Spleen (tissue), 11 donors: ENCODE measurements around the gene MXRA7. TPM values are rescaled to one million over a fixed set of nuclear protein-coding genes. Genes with fewer than 3 reads are reported as not detected.
A peak's percentile ranks its signal among the peaks of the same experiment; 100 is the strongest.
"Not testable (repeated sequence)": the region's sequence is repeated elsewhere in the genome, so short reads cannot be mapped to it uniquely, and the experiment has no call there.

Experiments used
- DNase-seq: peaks from one replicate; pipeline ENCODE4 v3.0.0-alpha.2; 2020
- H3K27ac ChIP-seq, 8 donors: fragments of 200-600 bp; sonication (generic) in 7 of 8; 1 replicate in 4 of 8; 2 replicates in 4 of 8; pipeline versions ENCODE4 v1.5.0 to v1.8.0; 2016 to 2021; ENCODE audit warnings: inconsistent platforms in 4 of 8, mild to moderate bottlenecking in 4 of 8, moderate library complexity in 1 of 8
- H3K27me3 ChIP-seq, 7 donors: fragments of 200-600 bp; sonication (generic) in 6 of 7; replicated peaks in 1 of 7; 1 replicate in 4 of 7; 2 replicates in 3 of 7; pipeline versions ENCODE4 v1.5.0 to v1.8.0; 2016 to 2021; ENCODE audit warnings: inconsistent platforms in 3 of 7, mild to moderate bottlenecking in 1 of 7
- H3K36me3 ChIP-seq, 6 donors: fragments of 200-600 bp; sonication (generic) in 5 of 6; 1 replicate in 4 of 6; 2 replicates in 2 of 6; pipeline versions ENCODE4 v1.5.0 to v1.8.0; 2016 to 2021; ENCODE audit warnings: inconsistent platforms in 2 of 6
- H3K4me1 ChIP-seq, 6 donors: fragments of 200-600 bp; sonication (generic) in 5 of 6; 1 replicate in 3 of 6; 2 replicates in 3 of 6; pipeline versions ENCODE4 v1.5.0 to v1.8.0; 2016 to 2021; ENCODE audit warnings: inconsistent platforms in 3 of 6
- H3K4me3 ChIP-seq, 8 donors: fragments of 200-600 bp; sonication (generic) in 7 of 8; 1 replicate in 4 of 8; 2 replicates in 4 of 8; pipeline versions ENCODE4 v1.5.0 to v1.8.0; 2016 to 2021; ENCODE audit warnings: inconsistent platforms in 4 of 8, mild to moderate bottlenecking in 4 of 8, moderate library complexity in 2 of 8
- H3K9me3 ChIP-seq, 8 donors: fragments of 200-600 bp; sonication (generic) in 7 of 8; 1 replicate in 4 of 8; 2 replicates in 4 of 8; pipeline versions ENCODE4 v1.5.0 to v1.8.0; 2016 to 2021; ENCODE audit warnings: inconsistent platforms in 4 of 8
- POLR2A ChIP-seq, 3 donors: fragments of 450-650 bp; IDR thresholded peaks; one replicate each; pipeline ENCODE4 v1.5.1; 2017; ENCODE audit warnings: antibody characterized with exemption in 3 of 3, mild to moderate bottlenecking in 1 of 3
- POLR2AphosphoS5 ChIP-seq, 3 donors: sonication (generic); formaldehyde crosslinking; IDR thresholded peaks; one replicate each; pipeline ENCODE4 v1.5.1; 2017; ENCODE audit warnings: antibody characterized with exemption in 3 of 3
- WGBS, 5 donors: extraction: QIAGEN DNeasy Blood & Tissue Kit in 3 of 5; methylation state at CpG; one replicate each; pipeline versions ENCODE4 v1.1.5 to v1.1.7; 2013 to 2018; 5-methylcytosine and 5-hydroxymethylcytosine counted together
- intact Hi-C: fragments of 100-400 bp; cut with DNase I; formaldehyde crosslinking; loops from one replicate; pipeline ENCODE4 v1.15.0; 2023; ENCODE audit warnings: low total_unique reads
- polyA plus RNA-seq, 3 donors: library from polyadenylated mRNA; stranded (reverse); fragments of 200-250 nt; gene quantifications; one replicate each; pipeline ENCODE4 v1.2.1, GENCODE V29; 2013
- total RNA-seq, 7 donors: library from RNA; depleted of rRNA in 3 of 7; stranded (reverse); fragments of >200 nt in 3 of 7; fragmentation: NEBNext Ultra II Directional in 4 of 7; extraction: Animal tissue kit (Norgen Biotek cat#: 25700) in 4 of 7; gene quantifications; one replicate each; pipeline versions ENCODE4 v1.1.0 to v1.2.1, GENCODE V29; 2016 to 2021
- TF ChIP-seq, protein P1 (sequence below), 11 experiments: fragments of 200-600 bp in 7 of 11; fragments of 450-650 bp in 4 of 11; sonication (generic) in 4 of 11; IDR thresholded peaks in 8 of 11; conservative IDR thresholded peaks in 3 of 11; 1 replicate in 7 of 11; 2 replicates in 4 of 11; pipeline versions ENCODE4 v1.4.0 to v1.8.0; 2016 to 2021; ENCODE audit warnings: antibody characterized with exemption in 11 of 11, inconsistent platforms in 4 of 11, mild to moderate bottlenecking in 1 of 11
- donor health status: healthy with polysubstance abuse.
- donor health status: DM: no; HTN: no; CAD: no; lungs with moderate emphysema.
- donor health status: DM: no; HTN: no; CAD: no.
- donor health status: Bipolar disorder and iron deficiency.
- donor health status: healthy.
- donor health status: DM: no; HTN: no; CAD: no.
- donor health status: DM: yes; HTN: yes; CAD: no.

The MXRA7 gene
- total and polyA plus RNA-seq, 10 donors = 37.8 to 172 (median 117) TPM

DNA sequence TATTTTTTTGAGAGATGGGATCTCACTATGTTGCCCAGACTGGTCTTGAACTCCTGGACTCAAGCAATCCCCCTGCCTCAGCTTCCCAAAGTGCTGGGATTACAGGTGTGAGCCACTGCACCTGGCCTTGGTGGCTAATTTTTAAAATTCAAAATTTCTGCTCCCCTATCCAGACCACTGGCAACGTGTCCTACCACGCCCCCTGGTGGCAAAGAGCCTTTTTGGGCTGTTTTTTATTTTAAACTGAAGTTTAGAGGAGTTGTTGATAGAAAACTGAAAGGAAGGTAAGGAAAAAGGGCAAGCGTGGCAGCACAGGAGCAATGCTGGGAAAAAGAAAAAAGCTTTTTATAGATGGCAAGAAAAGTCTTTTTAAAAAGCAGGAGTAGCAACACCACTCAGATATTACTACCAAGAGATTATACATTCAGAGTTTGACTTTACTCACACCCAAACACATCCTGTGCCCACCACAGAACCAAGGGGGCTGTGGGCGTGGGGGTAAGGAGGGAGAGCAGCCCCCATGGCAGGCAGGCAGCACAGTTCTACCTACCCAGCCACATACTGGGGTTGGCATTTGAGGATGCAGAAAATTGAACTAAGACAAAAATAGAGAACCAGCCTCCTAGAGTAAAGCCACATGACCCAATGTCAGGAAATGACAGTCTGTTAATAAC is 4.2 kb upstream of the MXRA7 start:
- Histone ChIP-seq H3K27me3 (peaks cover 0 to 4% (median 0%) of the 10 kb centered on the region in 7 donors), H3K36me3 (peaks cover 0 to 75% (median 52%) of the 10 kb centered on the region in 6 donors), H3K4me3 (peak overlapping the region in 1 of 8 donors; percentile 56), H3K27ac (peak overlapping the region in 7 of 8 donors; percentile 72 to 92 (median 87)), H3K4me1 (peaks cover 17 to 84% (median 47%) of the 10 kb centered on the region in 6 donors), H3K9me3 (no peaks in the 10 kb centered on the region)
- peak; percentile 89 for DNase-seq
- TF ChIP-seq POLR2AphosphoS5 (IDR thresholded peaks at IDR 0.05) (peak in 1 of 3 donors; percentile 28), POLR2A (IDR thresholded peaks at IDR 0.05) (no peak)
- TF ChIP-seq, protein P1, sequence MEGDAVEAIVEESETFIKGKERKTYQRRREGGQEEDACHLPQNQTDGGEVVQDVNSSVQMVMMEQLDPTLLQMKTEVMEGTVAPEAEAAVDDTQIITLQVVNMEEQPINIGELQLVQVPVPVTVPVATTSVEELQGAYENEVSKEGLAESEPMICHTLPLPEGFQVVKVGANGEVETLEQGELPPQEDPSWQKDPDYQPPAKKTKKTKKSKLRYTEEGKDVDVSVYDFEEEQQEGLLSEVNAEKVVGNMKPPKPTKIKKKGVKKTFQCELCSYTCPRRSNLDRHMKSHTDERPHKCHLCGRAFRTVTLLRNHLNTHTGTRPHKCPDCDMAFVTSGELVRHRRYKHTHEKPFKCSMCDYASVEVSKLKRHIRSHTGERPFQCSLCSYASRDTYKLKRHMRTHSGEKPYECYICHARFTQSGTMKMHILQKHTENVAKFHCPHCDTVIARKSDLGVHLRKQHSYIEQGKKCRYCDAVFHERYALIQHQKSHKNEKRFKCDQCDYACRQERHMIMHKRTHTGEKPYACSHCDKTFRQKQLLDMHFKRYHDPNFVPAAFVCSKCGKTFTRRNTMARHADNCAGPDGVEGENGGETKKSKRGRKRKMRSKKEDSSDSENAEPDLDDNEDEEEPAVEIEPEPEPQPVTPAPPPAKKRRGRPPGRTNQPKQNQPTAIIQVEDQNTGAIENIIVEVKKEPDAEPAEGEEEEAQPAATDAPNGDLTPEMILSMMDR (IDR thresholded peaks at IDR 0.05 in 8 of 11, conservative IDR thresholded peaks at IDR 0.05 in 3 of 11) = peak; percentile 61 to 89 (median 74)
- intact Hi-C loops = no loop called here
- WGBS, 5 donors = 4 to 13% (median 11%) methylated on average over 4 of the region's 4 CpGs

DNA sequence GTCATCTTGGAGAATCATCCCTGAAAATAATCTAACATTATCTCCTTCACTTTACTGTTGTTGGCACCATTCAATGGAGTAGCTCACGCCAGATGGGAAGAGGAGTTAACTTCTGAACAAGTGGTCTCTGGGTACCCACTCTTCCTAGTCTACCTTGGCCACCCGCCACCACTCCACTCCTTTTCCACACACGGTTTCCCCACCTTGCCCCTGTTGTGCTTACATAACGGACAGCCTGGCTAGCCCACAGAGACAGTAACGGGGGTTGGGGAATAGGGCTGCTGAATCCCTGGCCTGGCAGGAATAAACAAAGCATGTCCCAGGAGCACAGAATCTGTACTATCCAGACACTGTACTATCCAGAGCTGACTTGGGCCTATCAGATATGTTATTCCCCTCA is 3.6 kb upstream of the MXRA7 start:
- peak; percentile 47 for DNase-seq
- peaks cover 0 to 69% (median 45%) of the 10 kb centered on the region in 6 donors for H3K36me3 ChIP-seq

GRCh38 chr17:76713765-76714164 is 3.0 kb upstream of the MXRA7 start:
- peaks cover 0 to 63% (median 40%) of the 10 kb centered on the region in 6 donors for H3K36me3 ChIP-seq
- peaks cover 19 to 91% (median 58%) of the 10 kb centered on the region in 6 donors for H3K4me1 ChIP-seq
- no peaks in the 10 kb centered on the region for H3K9me3 ChIP-seq
- H3K4me3 ChIP-seq = no peak overlapping the region
- DNase-seq = peak; percentile 50
- WGBS, 5 donors = 93 to 98% (median 96%) methylated on average over 7 of the region's 7 CpGs
- intact Hi-C loops = no loop called here
- peak overlapping the region in 1 of 8 donors; percentile 87 for H3K27ac ChIP-seq
- H3K27me3 ChIP-seq = peaks cover 0 to 5% (median 0%) of the 10 kb centered on the region in 7 donors
- no peak for TF ChIP-seq POLR2A (IDR thresholded peaks at IDR 0.05)
- TF ChIP-seq POLR2AphosphoS5 (IDR thresholded peaks at IDR 0.05) = no peak
- TF ChIP-seq, protein P1 (IDR thresholded peaks at IDR 0.05 in 8 of 11, conservative IDR thresholded peaks at IDR 0.05 in 3 of 11) = no peak

More for the DNA sequence above, 3.6 kb upstream of the MXRA7 start:
- H3K4me3 ChIP-seq = peak overlapping the region in 1 of 8 donors; percentile 56
- H3K27ac ChIP-seq = peak overlapping the region in 7 of 8 donors; percentile 72 to 92 (median 87)
- H3K4me1 ChIP-seq = peaks cover 17 to 87% (median 53%) of the 10 kb centered on the region in 6 donors
- WGBS, 5 donors = 71 to 84% (median 72%) methylated on average over 5 of the region's 5 CpGs
- intact Hi-C loops = no loop called here
- TF ChIP-seq POLR2A (IDR thresholded peaks at IDR 0.05) = no peak
- TF ChIP-seq POLR2AphosphoS5 (IDR thresholded peaks at IDR 0.05) = no peak
- TF ChIP-seq, protein P1 (IDR thresholded peaks at IDR 0.05 in 8 of 11, conservative IDR thresholded peaks at IDR 0.05 in 3 of 11) = no peak
- H3K27me3 ChIP-seq = peaks cover 0 to 5% (median 0%) of the 10 kb centered on the region in 7 donors
- no peaks in the 10 kb centered on the region for H3K9me3 ChIP-seq

DNA sequence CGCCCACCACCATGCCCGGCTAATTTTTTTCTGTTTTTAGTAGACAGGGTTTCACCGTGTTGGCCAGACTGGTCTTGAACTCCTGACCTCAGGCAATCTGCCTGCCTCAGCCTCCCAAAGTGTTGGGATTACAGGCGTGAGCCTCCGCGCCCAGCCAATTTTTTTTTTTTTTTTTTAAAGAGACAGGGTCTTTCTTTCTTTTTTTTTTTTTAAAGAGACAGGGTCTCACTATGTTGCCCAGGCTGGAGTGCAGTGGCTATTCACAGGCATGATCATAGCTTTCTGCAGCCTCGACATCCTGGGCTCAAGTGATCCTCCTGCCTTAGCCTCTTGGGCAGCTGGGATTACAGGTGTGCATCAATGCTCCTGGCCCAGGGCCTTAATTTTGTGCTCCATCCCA is 1.6 kb upstream of the MXRA7 start:
- H3K4me3 ChIP-seq, H3K27me3 ChIP-seq, H3K9me3 ChIP-seq, intact Hi-C loops: not testable (repeated sequence)
- 72 to 90% (median 75%) methylated on average over 7 of the region's 7 CpGs for WGBS, 5 donors
- Histone ChIP-seq H3K36me3 (peaks cover 0 to 49% (median 25%) of the 10 kb centered on the region in 6 donors), H3K27ac (peak overlapping the region in 5 of 8 donors; percentile 78 to 89 (median 80)), H3K4me1 (peaks cover 25 to 92% (median 67%) of the 10 kb centered on the region in 6 donors)
- peak; percentile 23 for DNase-seq
